ENCODE measurements around the gene ALDOA. TPM values are rescaled to one million over a fixed set of nuclear protein-coding genes. Genes with fewer than 3 reads are reported as not detected.
A peak's percentile ranks its signal among the peaks of the same experiment; 100 is the strongest.
"Not testable (repeated sequence)": the region's sequence is repeated elsewhere in the genome, so short reads cannot be mapped to it uniquely, and the experiment has no call there.

Gene ALDOA
- 1,000 to 10,000 TPM in 10 of 12 donors, 100 to 1,000 TPM in 2; 871 to 3,402 (median 1,561) TPM for polyA plus RNA-seq (ENCODE audit: insufficient read length in 12 of 12)
- long read RNA-seq, donor 1, transcript ALDOA-217 (2 exons, 554 nt) = minor isoform, 7 of 267 reads
- long read RNA-seq, donor 1, transcript ALDOA-219 (8 exons, 1,499 nt) = minor isoform, 7 of 267 reads
- long read RNA-seq, donor 1, transcript ALDOA-206 (9 exons, 1,550 nt) = minor isoform, 15 of 267 reads
- long read RNA-seq, donor 1, transcript ALDOA-209 (9 exons, 1,579 nt) = major isoform, 174 of 267 reads
- long read RNA-seq, donor 1, partial matches to known transcripts = 58 of 267 reads
- long read RNA-seq, donor 1, other reads (novel, unspliced or antisense) = 0 of 267 reads
- long read RNA-seq, donor 2, transcript ALDOA-206 (9 exons, 1,550 nt) = minor isoform, 47 of 1,794 reads
- long read RNA-seq, donor 2, transcript ALDOA-209 (9 exons, 1,579 nt) = major isoform, 951 of 1,794 reads
- long read RNA-seq, donor 2, transcript ALDOA-219 (8 exons, 1,499 nt) = minor isoform, 31 of 1,794 reads
- long read RNA-seq, donor 2, transcript ALDOA-202 (9 exons, 1,603 nt) = minor isoform, 476 of 1,794 reads
- long read RNA-seq, donor 2, partial matches to known transcripts = 255 of 1,794 reads
- long read RNA-seq, donor 2, other reads (novel, unspliced or antisense) = 15 of 1,794 reads
- long read RNA-seq, donor 3, transcript ALDOA-209 (9 exons, 1,579 nt) = major isoform, 327 of 582 reads
- long read RNA-seq, donor 3, transcript ALDOA-202 (9 exons, 1,603 nt) = minor isoform, 194 of 582 reads
- long read RNA-seq, donor 3, transcript ALDOA-219 (8 exons, 1,499 nt) = minor isoform, 10 of 582 reads
- long read RNA-seq, donor 3, transcript ALDOA-206 (9 exons, 1,550 nt) = minor isoform, 21 of 582 reads
- long read RNA-seq, donor 3, partial matches to known transcripts = 14 of 582 reads
- long read RNA-seq, donor 3, other reads (novel, unspliced or antisense) = 7 of 582 reads
- long read RNA-seq, donor 4, transcript ALDOA-206 (9 exons, 1,550 nt) = minor isoform, 18 of 464 reads
- long read RNA-seq, donor 4, transcript ALDOA-202 (9 exons, 1,603 nt) = minor isoform, 163 of 464 reads
- long read RNA-seq, donor 4, transcript ALDOA-209 (9 exons, 1,579 nt) = major isoform, 238 of 464 reads
- long read RNA-seq, donor 4, transcript ALDOA-219 (8 exons, 1,499 nt) = minor isoform, 7 of 464 reads
- long read RNA-seq, donor 4, partial matches to known transcripts = 27 of 464 reads
- long read RNA-seq, donor 4, other reads (novel, unspliced or antisense) = 5 of 464 reads
- long read RNA-seq, donor 5, transcript ALDOA-209 (9 exons, 1,579 nt) = major isoform, 626 of 1,356 reads
- long read RNA-seq, donor 5, transcript ALDOA-206 (9 exons, 1,550 nt) = minor isoform, 33 of 1,356 reads
- long read RNA-seq, donor 5, transcript ALDOA-202 (9 exons, 1,603 nt) = minor isoform, 450 of 1,356 reads
- long read RNA-seq, donor 5, transcript ALDOA-219 (8 exons, 1,499 nt) = minor isoform, 32 of 1,356 reads
- long read RNA-seq, donor 5, partial matches to known transcripts = 186 of 1,356 reads
- long read RNA-seq, donor 5, other reads (novel, unspliced or antisense) = 16 of 1,356 reads
- long read RNA-seq, donor 6, transcript ALDOA-206 (9 exons, 1,550 nt) = minor isoform, 14 of 490 reads
- long read RNA-seq, donor 6, transcript ALDOA-209 (9 exons, 1,579 nt) = major isoform, 297 of 490 reads
- long read RNA-seq, donor 6, transcript ALDOA-202 (9 exons, 1,603 nt) = minor isoform, 107 of 490 reads
- long read RNA-seq, donor 6, transcript ALDOA-219 (8 exons, 1,499 nt) = minor isoform, 13 of 490 reads
- long read RNA-seq, donor 6, partial matches to known transcripts = 53 of 490 reads
- long read RNA-seq, donor 6, other reads (novel, unspliced or antisense) = 0 of 490 reads
- long read RNA-seq, donor 7, transcript ALDOA-206 (9 exons, 1,550 nt) = minor isoform, 18 of 493 reads
- long read RNA-seq, donor 7, transcript ALDOA-202 (9 exons, 1,603 nt) = minor isoform, 154 of 493 reads
- long read RNA-seq, donor 7, transcript ALDOA-209 (9 exons, 1,579 nt) = major isoform, 235 of 493 reads
- long read RNA-seq, donor 7, partial matches to known transcripts = 67 of 493 reads
- long read RNA-seq, donor 7, other reads (novel, unspliced or antisense) = 7 of 493 reads
- long read RNA-seq, donor 8, transcript ALDOA-206 (9 exons, 1,550 nt) = minor isoform, 45 of 1,393 reads
- long read RNA-seq, donor 8, transcript ALDOA-202 (9 exons, 1,603 nt) = minor isoform, 447 of 1,393 reads
- long read RNA-seq, donor 8, transcript ALDOA-219 (8 exons, 1,499 nt) = minor isoform, 27 of 1,393 reads
- long read RNA-seq, donor 8, transcript ALDOA-209 (9 exons, 1,579 nt) = major isoform, 647 of 1,393 reads
- long read RNA-seq, donor 8, partial matches to known transcripts = 199 of 1,393 reads
- long read RNA-seq, donor 8, other reads (novel, unspliced or antisense) = 5 of 1,393 reads
- long read RNA-seq, donor 9, transcript ALDOA-209 (9 exons, 1,579 nt) = major isoform, 207 of 405 reads
- long read RNA-seq, donor 9, transcript ALDOA-202 (9 exons, 1,603 nt) = minor isoform, 88 of 405 reads
- long read RNA-seq, donor 9, transcript ALDOA-214 (4 exons, 801 nt) = minor isoform, 9 of 405 reads
- long read RNA-seq, donor 9, transcript ALDOA-206 (9 exons, 1,550 nt) = minor isoform, 8 of 405 reads
- long read RNA-seq, donor 9, partial matches to known transcripts = 90 of 405 reads
- long read RNA-seq, donor 9, other reads (novel, unspliced or antisense) = 0 of 405 reads
- long read RNA-seq, donor 10, transcript ALDOA-202 (9 exons, 1,603 nt) = minor isoform, 386 of 1,306 reads
- long read RNA-seq, donor 10, transcript ALDOA-206 (9 exons, 1,550 nt) = minor isoform, 38 of 1,306 reads
- long read RNA-seq, donor 10, transcript ALDOA-219 (8 exons, 1,499 nt) = minor isoform, 13 of 1,306 reads
- long read RNA-seq, donor 10, transcript ALDOA-209 (9 exons, 1,579 nt) = major isoform, 661 of 1,306 reads
- long read RNA-seq, donor 10, partial matches to known transcripts = 173 of 1,306 reads
- long read RNA-seq, donor 10, other reads (novel, unspliced or antisense) = 17 of 1,306 reads
- long read RNA-seq, donor 11, transcript ALDOA-206 (9 exons, 1,550 nt) = minor isoform, 27 of 728 reads
- long read RNA-seq, donor 11, transcript ALDOA-202 (9 exons, 1,603 nt) = minor isoform, 147 of 728 reads
- long read RNA-seq, donor 11, transcript ALDOA-209 (9 exons, 1,579 nt) = major isoform, 458 of 728 reads
- long read RNA-seq, donor 11, transcript ALDOA-219 (8 exons, 1,499 nt) = minor isoform, 17 of 728 reads
- long read RNA-seq, donor 11, partial matches to known transcripts = 61 of 728 reads
- long read RNA-seq, donor 11, other reads (novel, unspliced or antisense) = 0 of 728 reads

- peak; percentile 99 for DNase-seq
Measured at GRCh38 chr16:30065102-30065942, at the start of gene ALDOA. Gene ALDOA, plus strand, starts transcription at chr16:30065760. Its CDS starts 1,138 bp downstream, at chr16:30066898.

DNA sequence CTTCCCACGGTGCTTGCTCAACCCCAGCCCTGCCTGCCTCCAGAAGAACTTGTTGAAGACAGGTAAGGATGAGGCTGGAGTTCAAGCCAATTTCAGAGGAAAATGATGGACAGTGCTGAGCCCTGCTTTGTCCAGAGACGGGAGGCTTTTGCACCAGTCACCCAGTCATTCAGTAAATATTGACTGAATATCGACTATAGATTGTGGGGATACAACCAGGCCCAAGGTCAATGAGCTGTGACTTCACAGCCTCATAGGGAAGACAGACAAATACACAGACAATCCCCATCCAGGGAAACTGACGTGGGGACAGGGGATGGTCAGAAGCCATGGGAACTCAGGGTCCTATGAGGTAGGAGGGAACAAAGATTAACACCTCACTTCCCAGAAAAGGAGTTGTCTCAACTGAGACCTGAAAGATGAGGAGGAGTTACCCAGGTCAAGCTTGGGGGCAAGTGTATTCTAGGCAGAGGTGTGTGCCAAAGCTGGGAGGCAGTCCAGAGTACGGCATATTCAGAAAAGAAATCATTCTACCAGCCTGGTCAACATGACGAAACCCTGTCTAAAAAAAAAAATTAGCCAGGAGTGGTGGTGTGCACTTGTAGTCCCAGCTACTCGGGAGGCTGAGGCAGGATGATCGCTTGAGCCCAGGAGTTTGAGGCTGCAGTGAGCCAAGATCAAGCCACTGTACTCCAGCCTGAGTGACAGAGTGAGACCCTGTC lies 48.8 kb upstream of the ALDOA start:
- DNase-seq = no peak

DNA sequence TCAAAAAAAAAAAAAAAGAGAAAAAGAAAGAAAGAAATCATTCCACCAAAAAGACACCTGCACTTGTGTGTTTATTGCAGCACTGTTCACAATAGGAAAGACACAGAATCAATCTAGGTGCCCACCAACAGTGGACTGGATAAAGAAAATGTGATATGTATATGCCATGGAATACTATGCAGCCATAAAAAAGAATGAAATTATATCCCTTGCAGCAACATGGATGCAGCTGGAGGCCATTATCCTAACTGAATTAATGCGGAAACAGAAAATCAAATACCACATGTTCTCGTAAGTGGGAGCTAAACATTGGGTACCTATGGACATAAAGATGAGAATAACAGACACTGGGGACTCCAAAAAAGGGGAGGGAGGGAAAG lies 48.3 kb upstream of the ALDOA start:
- no peak for DNase-seq

- not testable (repeated sequence) for DNase-seq
Measured at GRCh38 chr16:30017937-30018336, 47.6 kb upstream of the ALDOA start.

DNA sequence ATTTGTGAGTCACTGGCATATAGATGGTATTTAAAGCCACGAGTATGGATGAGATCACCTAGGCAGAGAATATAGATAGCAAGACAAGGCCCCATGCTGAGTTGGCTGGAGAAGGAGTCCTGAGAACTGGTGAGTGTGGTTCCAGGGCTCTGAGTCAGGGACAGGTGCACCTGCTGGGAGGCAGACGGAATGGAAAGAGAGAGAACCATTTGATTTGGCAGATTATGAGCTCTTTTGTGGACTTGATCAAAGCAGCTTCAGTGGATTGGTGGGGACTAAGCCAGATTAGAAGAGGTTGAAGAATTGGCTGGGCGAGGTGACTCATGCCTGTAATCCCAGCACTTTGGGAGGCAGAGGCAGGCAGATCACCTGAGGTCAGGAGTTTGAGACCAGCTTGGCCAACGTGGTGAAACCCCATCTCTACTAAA lies 46.8 kb upstream of the ALDOA start:
- DNase-seq = no peak

- no peak for DNase-seq
Measured at GRCh38 chr16:30022887-30023286, 42.7 kb upstream of the ALDOA start, which contains the start of gene C16orf92. Gene C16orf92, plus strand, starts transcription at chr16:30023198. Its CDS starts 143 bp downstream, at chr16:30023341.

- DNase-seq = no peak
Measured at GRCh38 chr16:30023586-30023985, 42.0 kb upstream of the ALDOA start.

DNA sequence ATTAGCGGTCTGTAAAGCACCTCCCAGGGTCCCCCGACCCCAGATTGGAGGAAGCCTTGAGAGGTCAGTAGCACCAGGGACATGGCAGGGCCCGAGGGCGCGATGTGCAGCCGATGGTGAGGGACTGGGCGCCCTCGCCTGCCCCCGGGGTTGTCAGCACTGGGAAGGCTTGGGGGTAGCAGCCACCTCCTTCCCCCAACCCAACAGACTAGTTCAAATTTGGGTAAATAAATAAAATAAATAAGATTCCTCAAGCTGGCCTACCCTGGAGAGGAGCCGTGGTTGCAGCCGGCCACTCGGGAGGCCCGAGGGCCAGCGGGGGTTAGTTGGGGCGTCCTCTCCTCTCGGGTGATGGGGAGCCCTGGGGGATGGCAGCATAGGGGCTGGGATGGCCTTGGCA lies 41.1 kb upstream of the ALDOA start:
- no peak for DNase-seq

DNA sequence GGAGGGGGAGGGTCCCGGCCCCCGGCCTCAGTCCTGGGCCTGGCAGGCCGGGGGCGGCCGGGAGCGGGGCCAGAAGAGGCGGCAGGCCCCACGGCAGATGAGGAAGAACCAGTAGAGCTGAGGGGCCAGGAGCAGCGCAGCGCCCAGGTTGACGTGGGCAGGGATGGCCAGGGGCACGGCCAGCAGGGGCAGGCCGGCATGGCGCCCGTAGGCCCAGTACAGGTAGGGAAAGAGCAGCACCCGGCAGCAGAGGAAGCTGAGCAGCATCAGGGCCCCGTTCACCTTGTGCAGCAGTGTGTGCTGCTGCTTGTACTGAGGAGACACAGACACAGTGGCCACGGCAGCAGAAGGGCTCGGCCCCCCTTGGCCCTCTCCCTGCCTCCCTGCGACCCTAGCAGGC lies 40.4 kb upstream of the ALDOA start:
- DNase-seq = no peak

DNA sequence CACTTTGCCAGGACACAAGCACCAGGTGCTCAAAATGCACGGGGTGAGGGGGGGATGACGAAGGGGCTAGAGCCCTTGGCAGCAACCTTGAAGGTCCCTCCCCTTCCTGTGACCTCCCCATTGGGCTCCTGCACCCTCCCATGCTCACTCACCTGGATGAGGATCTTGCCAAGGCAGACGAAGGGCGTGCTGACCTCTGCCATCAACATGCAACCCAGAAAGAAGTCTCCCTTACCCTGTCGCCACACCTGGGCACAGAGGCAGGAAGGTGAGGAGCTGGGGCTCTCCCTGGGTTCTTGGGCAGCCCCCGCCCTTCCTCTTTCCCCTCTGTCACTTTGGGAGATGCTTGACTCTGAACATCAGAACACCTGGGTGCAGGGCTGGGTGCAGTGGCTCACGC lies 40.0 kb upstream of the ALDOA start:
- DNase-seq = no peak

DNA sequence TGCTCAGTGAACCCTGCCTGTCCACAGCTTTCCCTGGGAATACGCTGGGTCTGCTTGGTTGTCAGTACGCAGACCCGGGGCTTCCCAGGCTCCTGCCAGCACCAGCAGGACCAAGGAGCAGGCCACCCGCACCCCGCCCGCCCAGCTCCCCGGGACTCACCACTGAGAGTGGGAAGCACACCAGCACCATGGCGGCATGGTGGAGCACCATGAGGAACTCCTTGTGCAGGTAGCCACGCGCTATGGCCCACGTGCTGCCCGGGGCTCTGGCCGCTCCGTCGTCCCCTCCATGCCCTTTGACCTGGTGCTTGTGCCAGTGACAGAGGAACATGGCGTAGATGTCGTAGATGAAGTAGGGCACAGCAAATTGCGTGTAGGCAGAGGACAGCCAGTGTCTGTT lies 39.1 kb upstream of the ALDOA start:
- no peak for DNase-seq

DNA sequence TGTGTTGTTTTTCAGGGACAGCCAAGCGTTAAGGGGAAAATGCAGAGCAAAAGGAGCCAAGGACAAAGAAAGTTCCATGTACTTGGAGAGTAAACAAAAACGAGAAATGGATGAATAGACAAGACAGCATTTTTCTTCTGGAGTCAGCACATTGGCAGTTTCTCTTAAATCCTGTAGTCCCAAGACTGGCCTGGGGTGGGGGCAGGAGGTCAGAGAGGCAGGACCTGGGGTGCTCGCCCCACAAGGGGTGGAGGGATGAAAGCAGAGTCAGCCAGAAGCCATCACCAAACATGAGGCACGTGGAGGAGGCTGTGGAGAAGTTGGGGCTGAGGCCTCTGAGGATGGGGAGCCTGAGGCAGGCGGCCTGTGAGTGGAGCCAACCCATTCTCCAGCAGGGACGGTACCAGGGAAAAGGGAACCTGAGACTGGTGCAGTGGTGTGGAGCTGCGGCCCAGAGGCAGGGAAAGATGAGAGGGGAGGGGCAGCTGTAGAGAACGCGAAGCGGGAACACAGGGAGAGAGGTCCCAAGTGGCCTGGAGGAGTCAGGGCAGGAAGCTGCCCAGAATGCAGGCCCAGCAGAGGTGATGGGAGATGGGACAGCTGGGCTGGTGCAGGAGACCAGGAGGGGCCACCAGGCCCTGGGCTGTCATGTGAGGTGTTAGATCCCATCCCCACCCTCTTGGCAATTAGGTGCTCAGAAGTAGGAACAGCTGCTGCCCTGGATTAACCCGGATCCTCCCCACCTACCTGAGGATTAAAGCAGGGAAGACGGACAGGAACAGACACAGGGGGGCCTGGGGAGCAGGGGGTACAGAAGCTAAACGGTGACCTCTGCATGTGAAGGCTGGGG lies 37.7 kb upstream of the ALDOA start:
- DNase-seq = no peak

- DNase-seq = peak; percentile 35
Measured at GRCh38 chr16:30028438-30029076, 37.0 kb upstream of the ALDOA start.
